SK-N-SH treated with all-trans-retinoic acid at 6 μM for 48 hours (cell line): ENCODE data around the gene MICAL1.

ENCODE experiments used
- ATAC-seq: fragments of 200-7000 bp; cut with Tn5 transposase; 3 replicates; pipeline ENCODE4 v1.9.1; 2020; ENCODE audit warnings: mild to moderate bottlenecking, moderate library complexity
- ARNTL ChIP-seq: fragments of 450-650 bp; formaldehyde crosslinking; IDR thresholded peaks from 2 replicates; pipeline ENCODE4 v1.5.0; 2020; ENCODE audit warnings: low read depth, mild to moderate bottlenecking, moderate library complexity, borderline replicate concordance
- CSDC2 ChIP-seq: fragments of 250-450 bp; sonication (Bioruptor Pico); IDR thresholded peaks from 2 replicates; pipeline ENCODE4 v1.5.0; 2020; ENCODE audit warnings: mild to moderate bottlenecking, moderate library complexity
- ESRRG ChIP-seq: fragments of 250-450 bp; sonication (Bioruptor Pico); IDR thresholded peaks from 2 replicates; pipeline ENCODE4 v1.6.1; 2021; ENCODE audit warnings: mild to moderate bottlenecking
- GLIS3 ChIP-seq: fragments of 250-450 bp; sonication (Bioruptor Pico); IDR thresholded peaks from 2 replicates; pipeline ENCODE4 v1.5.0; 2020; ENCODE audit warnings: mild to moderate bottlenecking, moderate library complexity
- ISL1 ChIP-seq: fragments of 250-450 bp; sonication (Bioruptor Pico); IDR thresholded peaks from 2 replicates; pipeline ENCODE4 v2.1.2; 2022; ENCODE audit warnings: mild to moderate bottlenecking, moderate library complexity
- OSR1 ChIP-seq: fragments of 250-450 bp; sonication (Bioruptor Pico); IDR thresholded peaks from 2 replicates; pipeline ENCODE4 v1.8.0; 2022; ENCODE audit warnings: moderate library complexity, mild to moderate bottlenecking, inconsistent platforms
- PPARA ChIP-seq: fragments of 250-450 bp; sonication (Bioruptor Pico); IDR thresholded peaks from 2 replicates; pipeline ENCODE4 v1.5.0; 2020; ENCODE audit warnings: mild to moderate bottlenecking, borderline replicate concordance
- RARB ChIP-seq: fragments of 250-450 bp; sonication (Bioruptor Pico); IDR thresholded peaks from 2 replicates; pipeline ENCODE4 v1.8.0; 2021; ENCODE audit warnings: mild to moderate bottlenecking, moderate library complexity
- SNAI2 ChIP-seq: fragments of 250-450 bp; sonication (Bioruptor Pico); IDR thresholded peaks from 2 replicates; pipeline ENCODE4 v1.5.0; 2020; ENCODE audit warnings: mild to moderate bottlenecking, moderate library complexity
- ZFP30 ChIP-seq: fragments of 450-650 bp; formaldehyde crosslinking; IDR thresholded peaks from 2 replicates; pipeline ENCODE4 v1.5.0; 2022; ENCODE audit warnings: mild to moderate bottlenecking, moderate library complexity
- TF ChIP-seq, protein P1 (sequence below): fragments of 250-450 bp; sonication (Bioruptor Pico); IDR thresholded peaks from 2 replicates; pipeline ENCODE4 v1.5.1; 2021; ENCODE audit warnings: mild to moderate bottlenecking, moderate library complexity
- TF ChIP-seq, protein P2 (sequence below): fragments of 250-450 bp; sonication (Bioruptor Pico); IDR thresholded peaks from 2 replicates; pipeline ENCODE4 v1.8.0; 2020; ENCODE audit warnings: mild to moderate bottlenecking, moderate library complexity, borderline replicate concordance
- TF ChIP-seq, protein P3 (sequence below): fragments of 250-450 bp; sonication (Bioruptor Pico); IDR thresholded peaks from 2 replicates; pipeline ENCODE4 v1.8.0; 2021; ENCODE audit warnings: low read depth, mild to moderate bottlenecking, moderate library complexity, borderline replicate concordance
- TF ChIP-seq, protein P4 (sequence below): fragments of 250-450 bp; sonication (Bioruptor Pico); IDR thresholded peaks from 2 replicates; pipeline ENCODE4 v1.5.0; 2020; ENCODE audit warnings: mild to moderate bottlenecking, moderate library complexity

MICAL1 gene

DNA sequence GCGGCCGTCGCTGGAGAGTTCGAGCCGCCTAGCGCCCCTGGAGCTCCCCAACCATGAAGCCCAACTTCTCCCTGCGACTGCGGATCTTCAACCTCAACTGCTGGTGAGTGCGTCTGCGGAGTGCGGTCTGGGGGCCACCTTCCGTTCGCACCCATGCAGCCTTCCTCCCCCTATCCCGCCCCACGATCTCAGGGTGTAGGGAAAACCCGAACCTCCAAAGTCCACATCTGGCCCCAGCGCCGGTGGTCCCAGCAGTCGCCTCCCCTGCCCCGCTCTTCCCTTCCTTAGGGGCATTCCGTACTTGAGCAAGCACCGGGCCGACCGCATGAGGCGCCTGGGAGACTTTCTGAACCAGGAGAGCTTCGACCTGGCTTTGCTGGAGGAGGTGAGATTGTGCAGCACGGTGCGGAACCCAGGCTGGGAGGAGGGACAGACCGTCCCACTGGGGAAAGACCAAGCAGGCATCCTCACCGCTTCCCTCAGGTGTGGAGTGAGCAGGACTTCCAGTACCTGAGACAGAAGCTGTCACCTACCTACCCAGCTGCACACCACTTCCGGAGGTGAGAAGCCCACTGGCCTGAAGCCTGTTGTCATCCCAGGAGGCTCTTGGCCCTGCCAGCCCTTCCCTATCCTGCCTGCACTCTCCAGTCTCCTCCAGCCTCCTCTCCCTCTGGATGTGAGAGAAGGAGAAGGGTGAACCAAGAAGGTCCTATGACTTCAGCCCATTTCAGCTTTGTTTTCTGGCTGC is 14.3 kb downstream of the MICAL1 start:
- TF ChIP-seq CSDC2 (CRISPR knock-in tag) (0 out of 2 replicates have a peak, but pooled peaks have one; percentile 16), ZFP30 (CRISPR knock-in tag) (no peak)

DNA sequence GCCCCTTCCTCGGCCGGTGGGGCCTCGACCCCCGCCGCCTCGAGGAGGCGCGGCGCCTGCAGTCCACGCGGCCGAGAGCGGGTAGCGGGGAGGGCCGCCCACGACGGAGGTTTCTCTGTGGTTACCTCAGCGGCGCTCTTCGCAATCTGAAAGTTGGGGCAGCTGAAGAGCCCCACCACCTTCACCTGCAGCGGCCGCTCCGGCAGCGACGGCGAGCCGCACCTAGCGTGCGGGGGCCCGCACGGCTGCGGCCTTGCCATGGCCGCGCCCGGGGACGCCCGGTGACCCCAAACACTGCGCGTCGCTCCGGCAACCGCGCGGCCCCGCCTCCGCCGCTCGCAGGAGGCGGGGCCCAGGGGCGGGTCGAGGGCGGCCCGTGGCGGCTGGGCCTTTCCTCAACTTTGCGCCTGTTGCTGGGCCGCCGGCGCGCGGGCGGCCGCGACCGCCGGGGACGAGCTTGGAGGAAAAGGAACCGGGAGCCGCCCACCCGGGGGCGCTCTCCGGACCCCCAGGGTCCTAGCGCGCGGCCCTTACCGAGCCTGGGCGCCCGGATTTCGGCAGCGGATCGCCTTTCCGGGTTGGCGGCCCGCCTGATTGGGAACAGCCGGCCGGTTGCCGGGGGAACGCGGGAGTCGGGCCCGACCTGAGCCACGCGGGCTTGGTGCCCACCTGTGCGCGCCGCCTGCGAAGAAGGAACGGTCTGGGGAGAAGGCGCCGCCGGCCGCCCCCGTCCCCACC is 15.1 kb downstream of the MICAL1 start, which contains the start of the genes PPIL6 and SMPD2:
PPIL6 (minus strand) TSS at position 298 of the 738 bp plus-strand sequence; CDS start at position 260, 38 bp downstream.
SMPD2 (plus strand) TSS at position 394 of the 738 bp plus-strand sequence. CDS start 398 bp downstream, outside the sequence.
- TF ChIP-seq GLIS3: peak; percentile 5; the same call in 1 of the 2 replicates
- no peak for TF ChIP-seq ESRRG (CRISPR knock-in tag)
- peak; percentile 33; the same call in 1 of the 2 replicates for TF ChIP-seq SNAI2 (CRISPR knock-in tag)
- TF ChIP-seq, protein P1, sequence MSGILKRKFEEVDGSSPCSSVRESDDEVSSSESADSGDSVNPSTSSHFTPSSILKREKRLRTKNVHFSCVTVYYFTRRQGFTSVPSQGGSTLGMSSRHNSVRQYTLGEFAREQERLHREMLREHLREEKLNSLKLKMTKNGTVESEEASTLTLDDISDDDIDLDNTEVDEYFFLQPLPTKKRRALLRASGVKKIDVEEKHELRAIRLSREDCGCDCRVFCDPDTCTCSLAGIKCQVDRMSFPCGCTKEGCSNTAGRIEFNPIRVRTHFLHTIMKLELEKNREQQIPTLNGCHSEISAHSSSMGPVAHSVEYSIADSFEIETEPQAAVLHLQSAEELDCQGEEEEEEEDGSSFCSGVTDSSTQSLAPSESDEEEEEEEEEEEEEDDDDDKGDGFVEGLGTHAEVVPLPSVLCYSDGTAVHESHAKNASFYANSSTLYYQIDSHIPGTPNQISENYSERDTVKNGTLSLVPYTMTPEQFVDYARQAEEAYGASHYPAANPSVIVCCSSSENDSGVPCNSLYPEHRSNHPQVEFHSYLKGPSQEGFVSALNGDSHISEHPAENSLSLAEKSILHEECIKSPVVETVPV (CRISPR knock-in tag): no peak
- TF ChIP-seq CSDC2 (CRISPR knock-in tag): peak; percentile 97
- peak; percentile 85 for ATAC-seq

More for the DNA sequence above, 14.3 kb downstream of the MICAL1 start:
- ATAC-seq: peak; percentile 60

DNA sequence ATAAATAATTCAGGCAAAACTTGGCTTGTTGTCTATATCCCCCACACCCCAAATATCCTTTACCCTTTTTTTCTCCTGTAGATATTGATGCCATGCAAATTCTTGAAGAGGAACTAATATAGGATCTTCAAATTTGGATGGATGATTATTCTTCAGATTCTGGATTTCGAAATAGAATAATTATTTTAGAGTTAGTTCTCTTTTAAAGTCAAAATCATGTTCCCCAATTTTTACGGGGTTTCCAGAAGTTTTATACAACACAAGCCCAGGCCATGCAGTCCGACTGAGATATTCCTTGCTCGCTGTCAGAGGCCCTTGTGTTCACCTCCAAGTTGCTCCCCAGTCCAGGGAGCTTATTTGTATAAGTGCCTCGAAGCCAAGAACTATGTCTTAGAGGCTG is 19.5 kb downstream of the MICAL1 start:
- no peak for ATAC-seq
- TF ChIP-seq ZFP30 (CRISPR knock-in tag): no peak
- no peak for TF ChIP-seq OSR1 (CRISPR knock-in tag)
- no peak for TF ChIP-seq RARB (CRISPR knock-in tag)
- no peak for TF ChIP-seq ARNTL (CRISPR knock-in tag)
- TF ChIP-seq ISL1 (CRISPR knock-in tag): no peak
- TF ChIP-seq, protein P2, sequence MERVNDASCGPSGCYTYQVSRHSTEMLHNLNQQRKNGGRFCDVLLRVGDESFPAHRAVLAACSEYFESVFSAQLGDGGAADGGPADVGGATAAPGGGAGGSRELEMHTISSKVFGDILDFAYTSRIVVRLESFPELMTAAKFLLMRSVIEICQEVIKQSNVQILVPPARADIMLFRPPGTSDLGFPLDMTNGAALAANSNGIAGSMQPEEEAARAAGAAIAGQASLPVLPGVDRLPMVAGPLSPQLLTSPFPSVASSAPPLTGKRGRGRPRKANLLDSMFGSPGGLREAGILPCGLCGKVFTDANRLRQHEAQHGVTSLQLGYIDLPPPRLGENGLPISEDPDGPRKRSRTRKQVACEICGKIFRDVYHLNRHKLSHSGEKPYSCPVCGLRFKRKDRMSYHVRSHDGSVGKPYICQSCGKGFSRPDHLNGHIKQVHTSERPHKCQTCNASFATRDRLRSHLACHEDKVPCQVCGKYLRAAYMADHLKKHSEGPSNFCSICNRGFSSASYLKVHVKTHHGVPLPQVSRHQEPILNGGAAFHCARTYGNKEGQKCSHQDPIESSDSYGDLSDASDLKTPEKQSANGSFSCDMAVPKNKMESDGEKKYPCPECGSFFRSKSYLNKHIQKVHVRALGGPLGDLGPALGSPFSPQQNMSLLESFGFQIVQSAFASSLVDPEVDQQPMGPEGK: no peak
- TF ChIP-seq, all 23 proteins: peak for 0

DNA sequence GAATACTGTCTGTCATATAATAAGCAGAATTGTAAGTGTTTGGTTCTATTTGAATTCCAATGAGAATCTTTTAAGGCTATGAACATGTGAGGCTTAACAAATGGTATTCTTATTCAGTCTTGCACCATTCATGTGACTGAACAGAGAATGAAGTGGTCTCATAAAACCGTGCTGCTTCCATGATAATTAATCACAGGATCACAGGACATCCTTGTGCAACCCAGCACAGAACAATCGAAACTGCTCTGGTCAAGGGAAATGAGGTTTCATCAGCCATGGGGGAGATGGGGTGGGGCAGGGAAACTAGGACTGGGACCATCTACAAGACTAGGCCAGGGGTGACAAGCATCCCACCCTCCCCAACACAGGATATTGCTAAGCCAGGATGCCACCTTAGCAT is 21.1 kb downstream of the MICAL1 start:
- ATAC-seq: no peak

DNA sequence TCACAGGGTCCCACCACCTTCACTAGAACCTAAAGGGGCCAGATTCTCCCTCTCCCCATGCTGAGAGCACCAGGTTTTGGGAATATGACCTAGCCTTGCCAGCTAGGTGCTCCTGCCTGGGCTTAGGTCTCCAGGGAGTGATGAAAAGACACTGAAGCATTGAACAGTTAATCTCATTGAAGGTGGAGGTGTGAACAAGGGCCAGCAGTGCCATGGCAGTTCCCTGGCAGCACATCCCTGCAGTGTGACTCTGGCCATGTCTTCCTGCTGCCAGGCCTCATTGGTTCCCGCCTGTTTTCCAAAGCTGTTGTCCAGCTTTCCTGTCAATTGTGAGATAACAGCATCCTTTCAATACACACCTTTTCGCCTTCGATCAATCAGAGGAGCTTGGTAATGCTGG is 26.1 kb downstream of the MICAL1 start:
- no peak for ATAC-seq
- TF ChIP-seq, protein P3, sequence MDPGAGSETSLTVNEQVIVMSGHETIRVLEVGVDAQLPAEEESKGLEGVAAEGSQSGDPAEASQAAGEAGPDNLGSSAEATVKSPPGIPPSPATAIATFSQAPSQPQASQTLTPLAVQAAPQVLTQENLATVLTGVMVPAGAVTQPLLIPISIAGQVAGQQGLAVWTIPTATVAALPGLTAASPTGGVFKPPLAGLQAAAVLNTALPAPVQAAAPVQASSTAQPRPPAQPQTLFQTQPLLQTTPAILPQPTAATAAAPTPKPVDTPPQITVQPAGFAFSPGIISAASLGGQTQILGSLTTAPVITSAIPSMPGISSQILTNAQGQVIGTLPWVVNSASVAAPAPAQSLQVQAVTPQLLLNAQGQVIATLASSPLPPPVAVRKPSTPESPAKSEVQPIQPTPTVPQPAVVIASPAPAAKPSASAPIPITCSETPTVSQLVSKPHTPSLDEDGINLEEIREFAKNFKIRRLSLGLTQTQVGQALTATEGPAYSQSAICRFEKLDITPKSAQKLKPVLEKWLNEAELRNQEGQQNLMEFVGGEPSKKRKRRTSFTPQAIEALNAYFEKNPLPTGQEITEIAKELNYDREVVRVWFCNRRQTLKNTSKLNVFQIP (CRISPR knock-in tag): no peak
- no peak for TF ChIP-seq PPARA (CRISPR knock-in tag)
- no peak for TF ChIP-seq ZFP30 (CRISPR knock-in tag)
- no peak for TF ChIP-seq ARNTL (CRISPR knock-in tag)
- no peak for TF ChIP-seq CSDC2 (CRISPR knock-in tag)
- no peak for TF ChIP-seq RARB (CRISPR knock-in tag)
- TF ChIP-seq, protein P4, sequence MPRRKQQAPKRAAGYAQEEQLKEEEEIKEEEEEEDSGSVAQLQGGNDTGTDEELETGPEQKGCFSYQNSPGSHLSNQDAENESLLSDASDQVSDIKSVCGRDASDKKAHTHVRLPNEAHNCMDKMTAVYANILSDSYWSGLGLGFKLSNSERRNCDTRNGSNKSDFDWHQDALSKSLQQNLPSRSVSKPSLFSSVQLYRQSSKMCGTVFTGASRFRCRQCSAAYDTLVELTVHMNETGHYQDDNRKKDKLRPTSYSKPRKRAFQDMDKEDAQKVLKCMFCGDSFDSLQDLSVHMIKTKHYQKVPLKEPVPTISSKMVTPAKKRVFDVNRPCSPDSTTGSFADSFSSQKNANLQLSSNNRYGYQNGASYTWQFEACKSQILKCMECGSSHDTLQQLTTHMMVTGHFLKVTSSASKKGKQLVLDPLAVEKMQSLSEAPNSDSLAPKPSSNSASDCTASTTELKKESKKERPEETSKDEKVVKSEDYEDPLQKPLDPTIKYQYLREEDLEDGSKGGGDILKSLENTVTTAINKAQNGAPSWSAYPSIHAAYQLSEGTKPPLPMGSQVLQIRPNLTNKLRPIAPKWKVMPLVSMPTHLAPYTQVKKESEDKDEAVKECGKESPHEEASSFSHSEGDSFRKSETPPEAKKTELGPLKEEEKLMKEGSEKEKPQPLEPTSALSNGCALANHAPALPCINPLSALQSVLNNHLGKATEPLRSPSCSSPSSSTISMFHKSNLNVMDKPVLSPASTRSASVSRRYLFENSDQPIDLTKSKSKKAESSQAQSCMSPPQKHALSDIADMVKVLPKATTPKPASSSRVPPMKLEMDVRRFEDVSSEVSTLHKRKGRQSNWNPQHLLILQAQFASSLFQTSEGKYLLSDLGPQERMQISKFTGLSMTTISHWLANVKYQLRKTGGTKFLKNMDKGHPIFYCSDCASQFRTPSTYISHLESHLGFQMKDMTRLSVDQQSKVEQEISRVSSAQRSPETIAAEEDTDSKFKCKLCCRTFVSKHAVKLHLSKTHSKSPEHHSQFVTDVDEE (CRISPR knock-in tag): no peak
- TF ChIP-seq, all 23 proteins: peak for 0

More for the DNA sequence above, 21.1 kb downstream of the MICAL1 start:
- TF ChIP-seq CSDC2 (CRISPR knock-in tag) (no peak), PPARA (CRISPR knock-in tag) (no peak)
- TF ChIP-seq, all 23 proteins: peak for 0
